GM10847 (cell line): ENCODE data around the gene LRRC46.

Source experiments
- POLR2A ChIP-seq: IDR thresholded peaks from 2 replicates; pipeline ENCODE4 v1.6.1; 2011; ENCODE audit not compliant: insufficient read length; ENCODE audit errors: extremely low read depth

The LRRC46 gene

DNA sequence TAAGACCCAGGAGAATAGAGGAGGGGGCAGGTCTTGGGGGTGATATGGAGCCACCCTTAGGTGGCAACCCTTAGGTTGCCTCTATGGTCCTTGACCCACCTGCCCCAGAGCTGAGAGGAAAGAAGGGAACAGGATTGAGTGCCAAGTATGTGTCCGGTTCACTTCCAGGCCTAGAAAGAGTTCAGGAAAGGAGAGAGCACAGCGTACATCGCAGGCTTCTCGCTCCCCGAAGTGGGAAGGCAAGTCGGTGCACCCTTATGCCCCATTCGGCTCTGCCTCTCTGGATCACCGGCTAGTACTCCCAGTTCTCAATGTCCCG lies 18.9 kb downstream of the LRRC46 start:
- no peak for TF ChIP-seq POLR2A

DNA sequence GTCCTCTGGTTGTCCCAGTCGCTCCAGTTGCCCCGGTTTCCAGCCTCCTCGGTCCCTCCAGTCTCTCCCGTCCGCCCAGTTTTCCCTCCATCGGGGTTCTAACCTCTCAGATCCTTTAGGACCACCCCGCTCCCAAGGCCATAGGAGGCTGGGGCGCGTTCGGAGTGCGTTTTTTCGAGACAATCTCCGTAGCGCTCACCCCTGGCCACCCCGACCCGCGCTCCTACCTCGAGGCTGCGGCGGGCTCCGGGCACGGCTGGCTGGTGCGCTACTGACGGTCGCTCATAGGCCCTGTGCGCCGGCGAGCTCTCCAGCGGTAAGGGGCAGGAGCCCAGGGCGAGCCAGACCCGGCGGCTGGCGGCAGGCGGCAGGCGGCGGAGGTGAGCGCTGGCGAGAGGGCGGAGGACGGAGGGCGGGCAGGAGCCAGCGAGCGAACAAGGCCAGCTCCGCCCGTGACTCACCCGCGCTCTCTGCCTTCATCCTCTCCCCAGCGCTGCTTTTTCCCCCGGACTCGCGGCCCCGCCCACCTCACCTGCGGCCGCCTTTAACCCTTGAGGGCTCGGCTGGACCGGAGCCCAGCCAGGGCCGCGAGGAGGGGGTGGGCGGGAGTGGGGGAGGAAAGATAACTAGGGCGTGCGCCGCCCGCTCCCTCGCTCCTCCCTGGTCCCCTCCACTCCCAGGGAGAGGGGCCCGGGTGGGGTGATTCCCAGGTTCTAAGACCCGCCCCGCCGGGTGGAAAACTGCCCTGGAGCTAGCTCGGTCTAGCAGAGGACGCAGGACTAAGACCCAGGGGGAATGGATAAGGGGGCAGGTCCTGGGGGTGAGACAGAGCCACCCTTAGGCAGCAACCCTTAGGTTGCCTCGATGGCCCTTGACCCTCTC lies 19.5 kb downstream of the LRRC46 start, which contains the start of gene SP6:
Gene SP6 (minus strand): TSS at position 472 of the 882 bp plus-strand sequence. CDS start 2,734 bp downstream, outside the sequence.
- TF ChIP-seq POLR2A, result no peak

GRCh38 chr17:47851764-47852112 lies 20.3 kb downstream of the LRRC46 start:
- TF ChIP-seq POLR2A, result no peak

DNA sequence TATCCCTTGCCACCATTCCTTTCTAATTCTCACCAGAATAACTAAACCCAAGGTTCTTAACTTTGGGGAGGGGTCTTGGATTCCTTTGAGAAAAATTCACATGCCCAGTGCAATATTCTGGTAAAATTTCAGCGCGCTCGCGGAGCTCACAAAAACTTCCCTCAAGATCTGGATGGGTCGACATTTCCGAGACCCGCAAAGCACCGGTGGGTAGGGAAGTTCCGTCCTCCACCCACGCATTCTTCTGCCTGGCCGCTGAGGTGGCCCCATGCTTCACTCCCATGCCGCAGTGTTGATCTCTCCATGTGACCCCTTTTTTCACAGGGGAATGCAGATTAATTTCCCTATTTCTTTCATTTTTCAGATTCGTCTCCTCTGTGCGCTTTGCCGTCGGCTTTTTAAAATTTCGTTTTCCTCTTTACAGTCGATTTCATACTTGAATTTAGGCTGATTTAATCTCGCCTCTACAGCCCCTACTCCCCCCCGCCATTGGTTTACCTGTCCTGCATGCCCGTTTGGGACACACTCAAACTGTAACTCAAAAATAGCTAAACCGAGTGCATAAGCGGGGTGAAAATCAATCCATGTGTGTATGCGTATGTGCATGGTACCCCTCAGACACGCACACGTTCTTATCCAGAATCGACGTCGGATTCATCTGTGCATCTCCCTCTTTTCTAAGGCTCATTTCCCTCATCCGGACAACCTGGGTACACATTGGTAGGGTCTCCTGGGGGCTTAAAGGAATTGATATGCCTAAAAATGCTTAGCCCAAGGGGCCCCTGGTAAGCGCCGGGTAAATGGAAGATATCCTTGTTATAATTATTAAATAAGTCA lies 20.9 kb downstream of the LRRC46 start:
- no peak for TF ChIP-seq POLR2A

DNA sequence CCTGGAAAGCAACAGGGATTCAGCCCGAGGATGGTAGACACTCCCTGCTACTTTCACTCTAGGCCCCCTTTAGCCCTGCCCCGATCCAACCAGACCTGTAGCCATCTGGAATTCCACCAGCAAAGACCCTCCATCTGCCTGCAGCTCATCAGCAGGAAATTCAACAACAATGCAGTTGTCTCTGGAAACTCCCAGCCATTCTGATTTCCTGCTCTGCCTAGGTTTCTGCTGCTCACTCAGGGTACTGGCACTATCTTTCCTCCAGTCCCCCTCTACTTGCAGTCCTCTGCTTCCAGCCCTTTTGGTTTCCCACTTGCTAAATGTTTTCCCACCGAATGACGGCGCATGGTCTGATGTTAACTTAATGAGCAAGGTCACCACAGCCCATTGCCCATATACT lies 22.1 kb downstream of the LRRC46 start:
- no peak for TF ChIP-seq POLR2A

GRCh38 chr17:47855737-47856136 lies 24.3 kb downstream of the LRRC46 start:
- no peak for TF ChIP-seq POLR2A

GRCh38 chr17:47856830-47857229 lies 25.4 kb downstream of the LRRC46 start:
- TF ChIP-seq POLR2A, result no peak

DNA sequence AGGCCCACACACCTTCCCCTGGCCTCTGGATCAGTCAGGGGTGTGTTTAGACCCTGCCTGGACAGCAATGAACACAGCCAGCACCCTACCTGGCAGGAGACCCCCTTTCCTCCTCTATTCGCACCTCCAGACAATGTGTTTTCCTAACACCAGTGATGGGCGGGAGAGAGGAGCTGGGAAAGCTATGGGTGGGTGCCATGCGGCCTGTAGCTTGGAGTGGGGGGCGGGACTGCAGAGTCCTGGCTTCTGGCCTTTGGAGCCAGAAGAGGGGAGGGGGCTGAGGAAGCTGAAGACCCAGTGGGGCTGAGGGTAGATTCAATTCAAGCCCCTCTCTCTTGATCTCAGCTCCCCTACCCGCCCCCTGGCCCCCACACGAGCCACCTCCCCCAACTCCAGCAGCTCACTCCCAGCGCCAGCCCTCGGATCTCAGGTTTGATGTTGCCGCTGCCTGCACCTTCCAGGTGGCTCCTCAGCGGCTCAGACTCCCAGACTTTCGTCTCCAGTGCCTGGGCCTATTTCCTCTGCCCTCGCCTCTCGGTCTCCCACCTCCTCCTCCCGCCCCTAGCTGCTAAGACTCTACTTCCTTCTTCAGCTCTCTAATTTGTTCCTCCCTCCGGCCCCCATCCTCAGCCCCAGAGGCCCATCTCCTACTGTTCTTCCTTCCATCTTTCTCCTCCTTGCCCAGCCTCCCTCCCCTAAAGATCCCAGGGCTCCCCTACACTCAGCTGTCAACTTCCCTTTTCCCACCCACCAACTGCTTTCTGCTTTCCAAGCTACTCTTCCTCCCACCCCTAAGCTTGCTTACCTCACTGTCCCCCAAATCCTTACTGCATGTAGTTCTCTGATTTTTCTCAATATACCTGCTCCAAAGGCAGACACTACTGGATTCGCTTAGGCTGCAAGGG lies 26.3 kb downstream of the LRRC46 start:
- TF ChIP-seq POLR2A, result no peak

DNA sequence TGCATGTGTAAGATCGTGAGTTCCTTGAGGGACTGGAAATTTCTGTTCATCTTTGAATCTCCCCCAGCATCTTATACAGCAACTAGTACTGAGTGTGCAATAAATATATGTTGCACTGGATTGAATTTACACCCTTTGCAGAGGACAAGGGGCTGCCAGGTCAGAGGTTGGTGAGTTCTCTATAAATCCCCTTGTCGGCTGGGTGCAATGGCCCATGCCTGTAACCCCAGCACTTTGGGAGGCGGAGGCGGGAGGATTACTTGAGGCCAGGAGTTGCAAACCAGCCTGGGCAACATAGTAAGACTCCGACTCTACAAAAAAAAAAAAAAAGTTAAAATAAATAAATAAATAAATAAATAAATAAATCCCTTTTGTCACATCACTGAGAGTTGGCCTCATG lies 28.9 kb downstream of the LRRC46 start:
- TF ChIP-seq POLR2A, result no peak

GRCh38 chr17:47862621-47863440 lies 31.4 kb downstream of the LRRC46 start:
- TF ChIP-seq POLR2A, result no peak

- no peak for TF ChIP-seq POLR2A
Observed at GRCh38 chr17:47864791-47865216, 33.3 kb downstream of the LRRC46 start.

DNA sequence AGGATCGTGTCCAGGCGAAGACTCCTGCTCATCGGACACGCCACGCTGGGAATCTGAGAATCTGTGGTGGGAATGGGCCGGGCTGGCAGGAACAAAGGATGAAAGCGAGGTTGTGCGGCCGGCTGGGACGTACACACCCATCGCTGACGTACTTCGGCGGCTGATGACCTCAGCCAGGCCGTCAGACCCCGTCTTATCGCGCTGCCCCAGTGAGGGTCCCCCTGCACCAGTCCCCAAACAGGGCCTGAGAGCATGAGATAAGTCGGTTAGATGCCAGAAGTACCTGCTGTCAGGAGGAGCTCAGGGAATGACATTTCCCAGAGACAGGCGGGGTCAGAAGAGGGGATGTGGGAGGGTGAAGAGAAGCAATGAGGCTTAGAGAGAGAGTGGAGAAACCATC lies 35.5 kb downstream of the LRRC46 start:
- no peak for TF ChIP-seq POLR2A

DNA sequence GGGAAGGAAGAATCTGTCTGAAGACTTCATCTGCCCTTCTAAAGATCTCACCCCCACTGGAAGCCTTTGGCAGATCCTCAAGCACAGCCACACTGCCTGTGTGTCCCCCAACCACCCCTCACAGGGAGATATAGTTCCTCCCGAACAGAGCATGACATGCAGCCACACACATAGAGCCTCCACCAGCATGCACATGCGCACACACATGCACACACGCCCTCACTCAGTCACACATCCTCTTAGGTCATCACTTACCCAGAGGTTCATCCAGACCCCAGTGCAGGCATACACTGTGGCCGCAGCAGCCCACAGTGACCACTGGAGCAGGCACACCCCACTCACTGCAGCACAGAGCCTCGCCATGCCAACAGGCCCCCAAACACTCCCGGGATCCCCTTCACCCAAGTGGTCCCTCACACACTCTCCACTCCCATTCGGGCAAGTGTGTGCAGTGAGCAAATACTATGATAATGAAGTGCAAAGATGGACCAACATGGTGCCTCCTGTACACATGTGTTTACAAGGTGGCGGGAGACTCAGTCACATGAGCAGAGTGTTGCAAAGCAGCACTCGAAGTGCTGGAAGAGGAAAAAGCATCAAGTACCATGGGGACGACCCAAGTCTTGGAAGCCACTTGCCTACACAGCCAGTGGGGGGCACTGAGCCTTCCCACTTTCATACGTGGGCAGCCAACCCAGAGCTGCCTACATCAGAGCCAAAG lies 36.5 kb downstream of the LRRC46 start:
- TF ChIP-seq POLR2A, result no peak

GRCh38 chr17:47869114-47869513 lies 37.6 kb downstream of the LRRC46 start:
- TF ChIP-seq POLR2A, result no peak
